NCI-H2196 treated with DMSO at 0.1 percent for 48 hours (cell line): Measurements from ENCODE around the gene PARD3.

Experiments
- DNase-seq: peaks from one replicate; lab custom pipeline; 2025; ENCODE audit not compliant: unreplicated experiment; lab: John Stamatoyannopoulos, UW

PARD3 gene

DNA sequence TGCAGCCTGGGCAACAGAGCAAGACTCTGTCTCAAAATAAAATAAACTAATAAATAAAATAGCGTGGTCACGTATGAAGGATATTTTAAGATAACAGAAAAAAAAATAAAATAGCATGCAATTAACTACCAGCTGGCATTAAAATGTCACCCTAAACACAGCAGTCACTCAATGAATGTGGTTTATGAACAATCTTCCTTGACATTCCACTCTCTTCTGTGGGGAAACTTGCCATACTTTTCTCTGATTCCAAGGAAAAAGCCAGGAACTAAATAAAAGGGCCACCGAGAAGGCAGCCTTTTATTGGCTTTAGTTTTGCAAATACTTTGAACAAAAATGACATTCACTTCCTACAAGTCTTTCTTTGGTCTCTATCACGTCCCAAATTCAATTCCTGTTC, 266.6 kb downstream of the PARD3 start:
- no peak for DNase-seq

DNA sequence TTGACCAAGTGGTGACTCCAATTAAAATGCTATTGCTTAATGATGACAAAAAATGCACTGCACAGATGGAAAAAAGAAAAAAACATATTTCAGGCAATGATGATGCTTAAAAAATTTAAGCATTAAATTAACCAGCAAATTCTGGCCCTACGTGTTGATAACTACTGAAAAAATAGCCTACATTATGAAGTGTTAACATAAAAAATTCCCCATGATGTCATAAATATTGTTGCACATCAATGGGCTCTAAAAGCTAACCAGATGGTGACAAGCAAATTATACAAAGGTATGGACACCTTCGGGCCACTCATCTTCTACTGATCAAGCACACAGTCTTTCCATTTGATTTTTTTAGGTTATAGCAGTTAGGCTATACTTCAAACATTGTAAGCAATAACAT, 267.4 kb downstream of the PARD3 start:
- DNase-seq: no peak

DNA sequence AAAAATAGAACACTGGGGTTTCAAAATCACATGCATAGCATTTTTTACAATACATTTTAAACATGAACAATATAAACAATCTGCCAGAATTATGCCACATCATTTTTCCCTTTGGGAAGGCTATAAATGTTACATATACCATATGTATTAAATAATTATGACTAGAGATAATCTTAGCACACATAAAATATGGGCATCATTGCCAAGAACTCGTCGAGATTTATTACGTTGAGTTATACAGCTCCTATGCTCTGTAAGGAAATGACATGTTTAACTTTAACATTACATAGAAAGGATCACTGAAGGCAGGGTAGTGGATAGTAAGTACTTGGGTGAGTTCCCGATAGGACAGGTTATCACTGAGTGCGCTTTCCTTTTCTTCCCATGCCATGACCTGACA, 267.8 kb downstream of the PARD3 start:
- DNase-seq: no peak

DNA sequence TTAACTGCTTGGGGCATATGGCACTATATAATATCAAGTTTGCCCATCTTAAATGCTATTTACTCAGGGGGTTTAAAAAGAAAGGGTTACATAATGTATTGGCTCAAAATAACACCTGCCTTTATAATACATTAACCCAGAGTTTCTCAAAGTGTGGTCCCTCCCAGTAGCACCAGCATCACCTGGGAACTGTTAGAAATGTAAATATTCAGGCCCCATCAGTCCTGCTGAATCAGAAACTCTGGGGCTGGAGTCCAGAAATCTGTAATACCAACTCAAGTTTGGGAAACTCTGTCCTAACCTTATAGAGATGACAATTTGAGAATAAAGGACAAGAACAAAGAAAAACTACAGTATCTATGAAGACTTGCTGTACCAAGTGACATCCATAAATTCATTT, 270.7 kb downstream of the PARD3 start:
- no peak for DNase-seq

DNA sequence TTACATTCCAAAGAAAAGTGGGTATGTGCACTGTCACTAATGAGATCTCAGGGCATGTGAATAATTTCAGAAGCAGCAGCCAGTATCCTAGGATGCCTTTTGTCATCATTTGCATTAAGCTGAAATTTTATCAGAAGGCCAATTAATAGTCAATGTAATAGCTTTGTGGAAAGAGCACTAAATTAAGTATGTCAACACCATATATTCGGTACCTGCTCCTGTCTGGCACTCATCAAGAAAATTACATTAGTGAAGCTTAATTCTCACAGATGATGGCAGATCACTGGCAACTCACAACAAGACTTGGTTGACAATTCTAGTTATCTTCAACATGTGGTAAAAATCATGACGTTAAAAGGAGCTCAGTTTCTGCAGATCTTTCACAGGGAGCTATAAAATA, 271.4 kb downstream of the PARD3 start:
- DNase-seq: no peak

DNA sequence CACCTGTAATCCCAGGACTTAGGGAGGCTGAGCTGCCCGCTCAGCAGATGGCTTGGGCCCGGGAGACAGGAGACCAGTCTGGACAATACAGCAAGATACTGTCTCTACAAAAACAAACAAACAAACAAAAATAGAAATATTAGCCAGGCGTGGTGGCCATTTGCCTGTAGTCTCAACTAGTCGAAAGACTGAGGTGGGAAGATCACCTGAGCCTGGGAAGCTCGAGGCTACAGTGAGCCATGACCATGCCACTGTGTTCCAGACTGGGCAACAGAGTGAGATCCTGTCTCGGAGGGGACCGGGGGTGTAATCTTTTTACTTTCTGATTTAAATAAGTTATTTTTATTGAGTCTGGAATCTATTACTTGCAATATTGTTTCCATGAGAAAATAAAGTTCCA, 274.6 kb downstream of the PARD3 start:
- no peak for DNase-seq

DNA sequence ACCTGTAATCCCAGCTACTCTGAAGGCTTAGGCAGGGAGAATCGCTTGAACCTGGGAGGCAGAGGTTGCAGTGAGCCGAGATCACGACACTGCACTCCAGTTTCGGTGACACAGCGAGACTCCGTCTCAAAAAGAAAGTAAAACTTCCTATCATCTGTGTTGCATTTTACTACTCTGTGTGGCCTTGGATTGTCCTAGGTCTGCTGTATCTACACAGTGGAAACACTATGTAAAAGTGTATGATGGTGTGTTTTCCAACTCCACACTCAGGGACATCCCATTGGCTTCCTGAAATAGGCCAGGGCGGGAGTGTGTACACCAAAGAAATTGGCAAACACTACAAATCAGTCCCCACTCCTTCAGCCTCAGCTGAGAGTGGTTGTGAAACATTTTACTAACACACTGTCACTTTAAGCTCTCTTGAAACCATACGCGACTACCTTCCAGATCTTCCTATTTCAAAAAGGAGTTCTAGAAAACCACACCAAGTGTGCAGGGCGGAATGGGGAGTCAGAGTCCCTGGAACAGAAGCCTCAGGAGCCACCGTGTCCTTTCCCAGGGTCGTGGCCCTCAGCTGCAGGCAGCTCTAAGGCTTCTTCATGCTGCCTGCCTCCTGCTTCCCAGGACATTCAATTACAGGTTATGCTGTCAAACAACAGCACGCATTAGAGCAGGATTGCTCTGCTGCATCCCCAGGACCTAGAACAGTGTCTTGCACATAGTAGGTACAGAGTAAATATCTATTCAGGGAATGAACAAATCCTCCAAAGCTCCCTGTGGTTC, 275.4 kb downstream of the PARD3 start:
- no peak for DNase-seq

DNA sequence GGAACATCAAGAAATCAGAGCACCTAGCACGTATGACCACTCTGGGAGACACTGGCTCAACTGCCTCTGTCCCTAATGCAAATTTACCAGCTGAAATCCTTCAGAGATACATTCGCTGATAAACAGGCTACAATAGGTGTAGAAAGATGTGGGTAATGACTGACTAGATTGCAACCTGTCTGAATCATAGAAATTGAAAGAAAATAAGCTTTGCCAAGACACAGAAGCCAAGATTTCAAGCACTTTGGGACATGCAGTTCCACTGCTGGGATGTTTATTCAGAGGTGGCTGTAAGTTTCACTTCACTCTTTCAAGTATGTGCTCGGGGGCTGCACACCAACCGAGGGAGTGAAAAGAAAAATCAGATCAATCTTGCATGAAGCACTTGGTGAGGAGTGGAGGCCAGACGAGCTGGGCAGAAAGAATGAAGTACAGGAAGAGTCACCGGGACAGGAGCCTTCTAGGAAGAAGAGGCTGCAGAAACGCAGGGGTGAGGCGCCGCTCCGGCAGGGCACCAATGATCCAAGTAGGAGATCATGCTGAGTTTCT, 276.7 kb downstream of the PARD3 start:
- DNase-seq: no peak

DNA sequence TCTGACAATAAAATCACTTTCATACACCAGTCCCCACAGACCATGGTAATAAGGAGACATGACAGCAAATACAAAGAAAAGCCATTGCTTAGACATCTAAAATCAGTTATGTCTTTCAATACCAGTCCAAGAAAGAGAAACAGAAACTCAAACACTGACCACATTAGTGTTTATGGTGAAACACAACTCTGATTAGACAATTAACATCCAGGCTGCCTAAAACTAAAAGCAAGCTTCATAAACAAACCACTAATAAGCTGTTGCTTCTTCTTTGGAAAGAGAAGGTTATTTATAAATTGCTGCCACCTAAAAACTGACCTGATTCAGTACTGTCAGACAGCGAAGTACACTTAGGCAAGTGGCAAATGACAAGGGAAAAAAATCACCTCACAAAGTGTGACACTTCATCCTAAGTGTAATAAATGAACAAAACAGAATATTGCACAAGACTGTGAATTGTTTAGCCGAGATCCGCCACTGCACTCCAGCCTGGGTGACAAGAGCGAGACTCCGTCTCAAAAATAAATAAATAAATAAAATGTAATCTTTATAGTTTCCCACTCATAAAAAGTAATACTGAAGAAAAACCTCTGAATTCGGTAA, 277.4 kb downstream of the PARD3 start:
- no peak for DNase-seq

DNA sequence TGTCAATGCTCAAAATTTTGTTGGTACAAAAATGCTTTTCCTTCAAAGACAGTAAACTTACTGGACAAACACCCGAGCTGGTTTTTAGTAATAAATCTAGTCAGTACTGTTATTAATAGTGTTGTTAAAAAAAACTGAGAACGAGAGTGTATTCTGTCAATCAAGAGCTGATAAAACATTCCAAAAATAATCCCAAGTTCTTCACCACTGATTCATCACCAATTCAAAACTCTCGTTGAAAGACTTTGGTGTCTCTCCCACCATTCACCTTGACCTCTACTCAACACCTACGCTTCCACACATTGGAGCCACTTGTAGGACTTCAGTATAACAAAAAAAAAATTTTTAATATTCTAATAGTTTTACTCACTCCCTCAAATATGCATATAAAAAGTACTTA, 279.2 kb downstream of the PARD3 start:
- no peak for DNase-seq

DNA sequence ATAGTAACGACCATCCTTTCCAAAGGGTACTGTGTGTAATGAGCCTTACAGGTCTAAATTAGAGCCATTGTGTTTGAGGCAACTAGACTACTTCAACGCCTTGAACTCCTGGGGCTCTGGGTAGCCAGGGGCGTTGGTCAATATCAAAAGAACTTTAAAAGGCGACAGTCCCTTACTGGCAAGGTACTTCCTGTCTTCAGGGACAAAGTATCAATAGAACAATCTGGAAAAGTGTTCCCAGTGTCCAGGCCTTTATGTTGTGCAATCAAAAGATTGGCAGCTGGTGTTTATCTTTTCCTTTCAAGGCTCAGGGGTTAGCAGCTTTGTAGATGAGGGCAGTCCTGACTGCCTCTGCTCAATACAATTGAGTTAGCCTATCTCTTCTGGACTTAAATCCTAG, 284.3 kb downstream of the PARD3 start:
- DNase-seq: no peak

DNA sequence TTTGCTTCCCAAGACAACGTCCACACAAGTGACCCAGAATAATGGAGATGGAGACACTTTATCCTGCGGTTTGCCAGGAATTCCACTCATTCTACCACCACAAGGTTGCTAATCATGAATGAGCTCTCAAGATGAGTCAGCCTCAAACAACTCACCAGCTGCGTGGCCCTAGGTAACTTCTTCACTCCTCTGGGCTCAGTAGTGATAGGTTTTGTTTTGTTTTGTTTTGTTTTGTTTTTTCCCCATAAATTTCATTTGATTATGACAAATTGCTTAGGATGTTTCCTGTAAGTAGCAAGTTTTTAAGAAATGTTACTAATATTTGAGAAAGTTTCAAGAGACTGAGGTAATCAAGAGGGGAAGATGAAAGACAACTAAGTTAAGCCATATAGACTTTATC, 286.8 kb downstream of the PARD3 start:
- DNase-seq: no peak

DNA sequence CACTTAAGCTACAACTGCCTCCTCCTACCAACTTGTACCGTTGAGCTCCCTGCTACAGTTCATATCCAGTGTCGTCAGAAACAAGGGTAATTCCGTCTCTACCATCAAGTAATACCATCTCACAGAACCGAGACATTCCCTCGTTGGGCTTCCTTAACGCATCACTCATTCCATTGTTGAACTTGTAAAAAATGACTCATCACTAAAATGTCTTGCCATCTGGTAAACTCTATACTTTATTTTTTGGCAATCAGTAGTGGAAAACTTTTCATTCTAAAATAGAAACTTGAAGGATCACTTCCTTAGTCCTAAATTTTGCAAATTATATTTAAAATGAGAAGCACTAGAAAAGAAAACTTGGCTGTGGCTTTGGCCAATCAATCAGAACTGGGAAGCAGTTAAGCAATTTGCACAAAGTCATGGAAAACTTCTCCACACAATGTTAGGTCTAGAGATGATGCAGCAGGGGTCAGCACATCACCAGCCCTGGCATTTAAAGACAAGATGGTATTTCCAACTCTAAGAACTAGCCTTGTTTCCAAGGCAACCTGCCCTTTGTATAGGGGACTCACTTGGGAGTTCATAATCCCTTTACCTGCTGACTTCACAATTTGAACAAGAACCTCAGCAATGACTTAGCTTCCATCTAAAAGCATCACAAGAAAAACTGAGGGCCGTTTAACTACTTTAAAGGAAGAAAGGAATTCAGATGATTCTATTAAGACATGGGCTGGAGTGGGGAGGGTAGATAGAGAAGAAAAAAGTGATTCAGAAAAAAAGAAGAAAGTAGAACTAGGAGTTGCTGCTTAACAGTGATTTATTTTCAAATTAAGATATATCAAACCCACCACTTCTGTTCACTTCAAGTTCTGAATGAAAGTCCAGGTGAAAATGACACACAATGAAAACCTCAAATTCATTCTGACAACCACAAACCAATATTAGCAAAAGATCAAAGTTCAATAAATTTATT, 288.1 kb downstream of the PARD3 start:
- no peak for DNase-seq

DNA sequence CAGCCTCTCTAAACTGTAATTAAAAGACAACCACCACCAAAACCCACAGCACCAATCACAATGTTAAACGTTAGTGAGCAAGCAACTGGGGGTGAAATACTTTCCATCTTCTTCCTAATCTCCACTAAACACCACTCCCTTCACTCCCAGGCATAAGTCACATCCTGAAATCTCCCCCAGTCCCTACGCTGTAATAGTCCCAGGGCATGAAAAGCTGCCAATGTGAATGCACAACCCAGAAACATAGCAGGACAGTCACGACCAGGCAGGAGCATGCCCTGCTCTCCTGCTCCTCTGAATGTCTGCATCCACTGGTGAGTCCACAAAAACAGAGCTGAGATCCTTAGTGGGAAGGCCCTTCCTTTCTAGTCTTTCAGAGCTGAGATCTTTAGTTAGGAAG, 288.9 kb downstream of the PARD3 start:
- DNase-seq: no peak

DNA sequence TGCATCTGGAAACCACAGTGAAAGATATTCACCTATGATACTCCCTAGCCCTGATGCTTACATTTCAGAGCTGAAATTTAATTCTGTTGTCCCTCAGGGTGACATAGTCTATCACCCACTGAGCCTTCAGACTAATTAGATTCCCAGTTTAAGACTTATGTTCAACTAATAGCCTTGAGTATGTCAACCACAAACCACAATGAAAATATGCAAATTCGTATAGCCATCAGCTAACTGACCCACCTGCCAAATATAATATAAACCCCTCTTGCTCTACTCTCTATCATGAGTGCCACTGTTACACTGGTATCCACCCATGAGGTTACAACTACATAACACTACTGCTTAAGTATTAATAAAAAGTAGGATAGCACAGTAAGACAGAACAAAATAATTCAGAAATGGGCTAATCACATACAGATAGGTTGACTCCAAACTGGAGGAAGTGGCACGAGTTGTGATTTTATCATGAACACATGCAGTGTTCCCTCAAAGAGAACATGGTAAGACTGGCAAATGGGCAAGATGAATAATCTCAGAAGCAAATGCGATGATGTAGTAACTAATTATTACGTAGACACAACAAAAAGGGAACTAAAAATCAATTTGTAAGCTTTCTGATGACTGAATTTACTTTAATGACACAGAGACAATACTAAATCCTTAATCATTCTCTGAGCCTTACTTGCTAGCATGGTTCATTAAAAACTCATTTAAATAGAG, 290.6 kb downstream of the PARD3 start:
- no peak for DNase-seq

DNA sequence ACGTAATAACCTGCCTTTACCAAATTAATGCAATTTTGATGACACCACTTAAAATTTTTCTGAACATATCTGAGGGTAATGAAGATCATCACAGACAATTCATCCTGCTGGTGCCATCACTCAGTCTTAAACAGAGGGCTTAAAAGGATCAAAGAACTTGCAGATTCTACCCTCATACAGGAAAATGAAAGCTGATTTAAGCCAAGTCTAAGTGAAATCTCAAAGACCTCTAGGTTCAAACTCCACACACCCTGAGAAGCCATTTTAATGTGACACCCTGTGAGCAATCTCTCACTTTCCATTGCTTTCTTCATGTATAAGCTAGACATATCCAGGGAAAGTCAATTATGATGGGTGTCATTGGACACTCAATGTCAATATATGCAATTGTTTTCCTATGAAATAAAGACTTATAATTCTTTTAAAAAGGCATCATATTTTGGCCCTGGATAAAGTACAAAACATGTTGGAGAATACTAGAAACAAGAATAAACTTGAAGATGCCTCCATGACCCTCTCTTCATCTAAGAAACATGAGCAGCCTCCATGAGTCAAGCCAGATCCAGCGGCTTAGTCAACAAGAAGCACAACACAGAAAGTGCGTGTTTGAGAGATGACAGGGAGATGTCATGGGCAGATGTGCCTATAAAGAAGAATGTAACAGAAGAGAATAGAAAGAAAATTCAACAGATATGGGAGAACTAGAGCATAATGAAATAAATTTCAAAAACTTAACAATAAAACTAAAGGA, 291.9 kb downstream of the PARD3 start:
- DNase-seq: no peak

DNA sequence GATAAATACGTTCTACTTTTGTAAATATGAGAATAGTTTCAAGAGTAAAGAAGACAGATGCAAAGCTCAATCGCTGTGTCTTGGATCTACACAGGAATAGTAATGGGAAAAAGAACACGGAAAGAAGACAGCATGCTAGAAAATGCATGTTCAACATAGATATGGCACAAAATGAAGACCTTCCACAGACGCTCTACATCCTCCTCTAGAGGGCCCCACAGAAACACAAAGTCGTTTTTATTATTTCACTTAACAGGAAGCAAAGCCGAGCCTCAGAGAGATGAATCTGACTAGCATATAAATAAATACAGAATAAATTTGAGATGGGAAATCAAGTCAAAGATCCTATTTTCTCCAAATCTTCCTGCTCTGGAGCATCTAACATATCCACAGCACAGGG, 292.6 kb downstream of the PARD3 start:
- DNase-seq: no peak

DNA sequence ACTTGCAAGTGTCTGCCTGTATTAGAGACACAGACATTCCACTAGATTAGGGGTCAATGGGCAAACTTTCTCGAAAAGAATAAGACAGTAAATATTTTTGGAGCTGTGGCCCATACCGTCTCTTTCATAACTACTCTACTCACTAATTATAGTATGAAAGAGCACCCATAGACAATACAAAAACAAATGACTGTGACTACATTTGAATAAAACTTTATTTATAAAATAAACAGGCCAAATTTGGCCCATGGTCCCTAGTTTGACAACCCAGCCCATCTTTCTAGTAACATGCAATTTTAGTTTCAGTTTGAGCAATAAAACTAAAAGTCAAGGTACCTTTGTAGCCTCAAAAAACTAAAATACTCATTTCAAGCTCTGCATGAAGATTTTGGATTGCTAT, 294.6 kb downstream of the PARD3 start:
- no peak for DNase-seq

DNA sequence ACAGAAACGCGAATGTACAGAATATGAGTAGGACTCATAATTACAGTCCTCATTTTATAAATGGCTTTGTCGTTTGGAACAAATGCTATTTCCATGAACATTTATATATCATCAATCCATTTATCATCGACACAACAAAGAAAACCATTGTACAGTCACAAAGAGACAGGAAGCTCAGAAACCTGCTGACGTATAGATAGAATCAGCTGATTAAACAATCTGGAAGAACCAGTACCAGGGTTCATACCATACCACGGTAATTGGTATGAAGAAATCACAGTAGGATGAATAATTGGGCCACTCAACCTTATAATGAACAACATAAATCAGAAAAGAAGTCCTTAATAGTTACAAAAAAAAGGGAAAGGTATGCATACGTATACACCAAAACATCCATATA, 295.0 kb downstream of the PARD3 start:
- no peak for DNase-seq

DNA sequence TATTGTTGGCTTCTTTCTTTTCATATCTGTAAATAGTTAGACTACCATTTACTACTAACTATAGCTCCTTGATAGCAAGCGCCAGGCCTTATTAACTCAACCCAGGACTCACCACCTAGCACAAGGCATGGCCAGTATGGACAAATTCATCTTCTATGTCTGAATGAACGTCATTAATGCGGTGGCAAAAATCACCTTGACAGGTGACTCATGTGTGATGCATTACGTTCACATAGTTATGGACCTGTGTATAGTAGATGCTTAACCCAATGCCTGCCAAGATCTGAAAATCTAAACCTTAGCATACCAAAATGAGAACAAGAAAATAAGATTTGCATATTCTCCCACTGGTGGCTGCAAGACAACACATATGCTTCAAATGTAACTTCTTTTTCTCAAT, 300.8 kb downstream of the PARD3 start:
- no peak for DNase-seq
